Keratinocyte (primary cell): Measurements from ENCODE around the gene RNF44. TPM values are rescaled to one million over a fixed set of nuclear protein-coding genes. Genes with fewer than 3 reads are reported as not detected.

ENCODE experiments used
- DNase-seq: peaks from one replicate; pipeline ENCODE4 v3.0.0-alpha.2; 2011; ENCODE audit warnings: low read depth, missing footprints, low spot score
- FAIRE-seq: peaks from 2 replicates; lab custom pipeline; 2011; peaks lifted over from hg19 to GRCh38; lab: Jason Lieb, UNC
- H2AFZ ChIP-seq: 2 replicates; pipeline ENCODE4 v1.6.0; 2012; ENCODE audit warnings: low read length, control low read depth, inconsistent platforms; ENCODE audit not compliant: control insufficient read depth
- H3K27ac ChIP-seq: 2 replicates; pipeline ENCODE4 v1.5.1; 2011; ENCODE audit warnings: low read length; ENCODE audit not compliant: control insufficient read depth, insufficient read depth
- H3K27me3 ChIP-seq: 3 replicates; pipeline ENCODE4 v1.6.0; 2011; ENCODE audit warnings: low read length; ENCODE audit not compliant: control insufficient read depth, insufficient read depth; ENCODE audit errors: extremely low read depth
- H3K36me3 ChIP-seq, 2 experiments: 2 replicates in 1 of 2; 3 replicates in 1 of 2; pipeline ENCODE4 v1.5.1; 2011; ENCODE audit warnings: low read length in 2 of 2, mild to moderate bottlenecking in 1 of 2; ENCODE audit not compliant: control insufficient read depth in 2 of 2, insufficient read depth in 2 of 2; ENCODE audit errors: extremely low read depth in 1 of 2
- H3K4me1 ChIP-seq: 3 replicates; pipeline ENCODE4 v1.5.1; 2011; ENCODE audit warnings: low read length; ENCODE audit not compliant: control insufficient read depth, insufficient read depth; ENCODE audit errors: extremely low read depth
- H3K4me2 ChIP-seq: 3 replicates; pipeline ENCODE4 v1.6.0; 2011; ENCODE audit warnings: low read depth, low read length; ENCODE audit not compliant: control insufficient read depth, insufficient read depth; ENCODE audit errors: extremely low read depth
- H3K4me3 ChIP-seq, 3 experiments: fragments of 200-600 bp in 1 of 3; sonication (generic) in 1 of 3; 2 replicates in 2 of 3; 3 replicates in 1 of 3; pipeline ENCODE4 v1.5.1; 2011 to 2016; ENCODE audit warnings: low read length in 3 of 3, mild to moderate bottlenecking in 3 of 3, control low read depth in 2 of 3, inconsistent platforms in 1 of 3, low read depth in 1 of 3, mixed read lengths in 1 of 3, mixed run types in 1 of 3, moderate library complexity in 1 of 3; ENCODE audit not compliant: control insufficient read depth in 2 of 3, insufficient read depth in 2 of 3; ENCODE audit errors: extremely low read depth in 1 of 3
- H3K79me2 ChIP-seq: 2 replicates; pipeline ENCODE4 v1.6.0; 2012; ENCODE audit warnings: low read length; ENCODE audit not compliant: control insufficient read depth, insufficient read depth
- H3K9ac ChIP-seq: 3 replicates; pipeline ENCODE4 v1.6.0; 2011; ENCODE audit warnings: low read length; ENCODE audit not compliant: control insufficient read depth, insufficient read depth; ENCODE audit errors: extremely low read depth
- H3K9me1 ChIP-seq: 3 replicates; pipeline ENCODE4 v1.6.0; 2011; ENCODE audit warnings: low read length; ENCODE audit not compliant: control insufficient read depth, insufficient read depth; ENCODE audit errors: extremely low read depth
- H3K9me3 ChIP-seq: 2 replicates; pipeline ENCODE4 v1.5.1; 2012; ENCODE audit warnings: low read depth, low read length; ENCODE audit not compliant: control insufficient read depth
- H4K20me1 ChIP-seq: 3 replicates; pipeline ENCODE4 v1.6.0; 2011; ENCODE audit warnings: low read length; ENCODE audit not compliant: control insufficient read depth, insufficient read depth; ENCODE audit errors: extremely low read depth
- CTCF ChIP-seq, 3 experiments: IDR thresholded peaks in 1 of 3; conservative IDR thresholded peaks in 1 of 3; optimal IDR thresholded peaks in 1 of 3; 2 replicates in 2 of 3; 3 replicates in 1 of 3; pipeline versions ENCODE3 to v1.5.1; 2011; ENCODE audit warnings: low read length in 3 of 3, mild to moderate bottlenecking in 3 of 3, moderate library complexity in 2 of 3, control low read depth in 1 of 3, inconsistent platforms in 1 of 3; ENCODE audit not compliant: insufficient read depth in 2 of 3; ENCODE audit errors: extremely low read depth in 1 of 3
- EZH2 ChIP-seq: IDR thresholded peaks from one replicate; pipeline ENCODE4 v1.6.1; 2012; ENCODE audit warnings: inconsistent platforms, mild to moderate bottlenecking, low read length, moderate library complexity
- dilution Hi-C: fragments of 300-500 bp; cut with MboI; formaldehyde crosslinking; loops from one replicate; pipeline ENCODE4 v1.7.0; 2020; ENCODE audit warnings: low sequenced_read_pairs; ENCODE audit not compliant: extremely low pct_ligation_motif_present
- polyA plus RNA-seq, 5 experiments: library from polyadenylated mRNA; depleted of rRNA in 3 of 5; stranded (reverse) in 3 of 5; stranded (forward) in 1 of 5; unstranded in 1 of 5; fragments of >200 nt; gene quantifications; 1 replicate in 1 of 5; 2 replicates in 3 of 5; 3 replicates in 1 of 5; pipeline versions ENCODE4 v1.2.1 to v1.2.3, GENCODE V29; 2011 to 2012; ENCODE audit warnings: missing spikeins in 2 of 5, low read depth in 1 of 5, low replicate concordance in 1 of 5

RNF44 gene
- polyA plus RNA-seq, 1 donor (not counting 4 experiments of a cell fraction or from before 2014, with no cell fraction given): 5.3 TPM

- Histone ChIP-seq H3K27me3 (no peaks in the 10 kb centered on the region), H3K4me1 (peaks cover 42% of the 10 kb centered on the region), H4K20me1 (no peaks in the 10 kb centered on the region), H3K36me3 (peaks cover 18 to 36% of the 10 kb centered on the region in 2 experiments), H3K9me1 (peaks cover 7% of the 10 kb centered on the region), H2AFZ (no peak overlapping the region), H3K4me2 (no peak overlapping the region), H3K9me3 (no peaks in the 10 kb centered on the region), H3K9ac (no peak overlapping the region), H3K79me2 (peaks cover 34% of the 10 kb centered on the region), H3K27ac (no peak overlapping the region), H3K4me3 (no peak overlapping the region)
- DNase-seq (no peak), FAIRE-seq (no peak)
- TF ChIP-seq EZH2: no peak
- no peak for TF ChIP-seq CTCF (optimal IDR thresholded peaks at IDR 0.05 in 1 of 3, IDR thresholded peaks at IDR 0.05 in 1 of 3, conservative IDR thresholded peaks at IDR 0.05 in 1 of 3; ENCODE audit: extremely low read depth in 1 of 3, insufficient read depth in 2 of 3, low read length in 3 of 3)
- dilution Hi-C loops: no loop called here
Measured at GRCh38 chr5:176530983-176531901, 6.0 kb downstream of the RNF44 start.

GRCh38 chr5:176530393-176530982, 6.7 kb downstream of the RNF44 start:
- Histone ChIP-seq H3K36me3 (peaks cover 18 to 36% of the 10 kb centered on the region in 2 experiments), H3K4me2 (no peak overlapping the region), H3K9me1 (peaks cover 7% of the 10 kb centered on the region), H3K9me3 (no peaks in the 10 kb centered on the region), H4K20me1 (no peaks in the 10 kb centered on the region), H3K79me2 (peaks cover 27% of the 10 kb centered on the region), H3K9ac (no peak overlapping the region), H2AFZ (no peak overlapping the region), H3K4me3 (no peak overlapping the region), H3K27ac (no peak overlapping the region), H3K27me3 (no peaks in the 10 kb centered on the region), H3K4me1 (peaks cover 39% of the 10 kb centered on the region)
- DNase-seq (no peak), FAIRE-seq (no peak)
- dilution Hi-C loops: no loop called here
- TF ChIP-seq CTCF (optimal IDR thresholded peaks at IDR 0.05 in 1 of 3, IDR thresholded peaks at IDR 0.05 in 1 of 3, conservative IDR thresholded peaks at IDR 0.05 in 1 of 3; ENCODE audit: extremely low read depth in 1 of 3, insufficient read depth in 2 of 3, low read length in 3 of 3): no peak
- no peak for TF ChIP-seq EZH2
